Brain microvascular endothelial cell (primary cell): ENCODE data around the gene MEAF6.

Experiments used
- DNase-seq: peaks from one replicate; pipeline ENCODE4 v3.0.0-alpha.2; 2020
- H3K27ac ChIP-seq: fragments of 250-450 bp; sonication (Bioruptor Pico); 2 replicates; pipeline ENCODE4 v1.5.1; 2020; ENCODE audit warnings: mild to moderate bottlenecking, moderate library complexity
- H3K27me3 ChIP-seq: fragments of 250-450 bp; sonication (Bioruptor Pico); replicated peaks from 2 replicates; pipeline ENCODE4 v1.5.1; 2020; ENCODE audit warnings: mild to moderate bottlenecking
- H3K36me3 ChIP-seq: fragments of 250-450 bp; sonication (Bioruptor Pico); replicated peaks from 2 replicates; pipeline ENCODE4 v1.5.1; 2020; ENCODE audit warnings: mild to moderate bottlenecking
- H3K4me3 ChIP-seq: 2 replicates; pipeline ENCODE4 v1.5.1; 2011; ENCODE audit warnings: low read depth, mild to moderate bottlenecking, control low read depth, low read length, moderate library complexity
- CTCF ChIP-seq: IDR thresholded peaks from 2 replicates; pipeline ENCODE4 v1.5.1; 2011; ENCODE audit warnings: low read depth, mild to moderate bottlenecking, moderate library complexity, low read length, control low read depth, inconsistent platforms; ENCODE audit errors: missing control alignments
- in situ Hi-C: cut with HindIII; loops from 2 replicates; pipeline ENCODE4 v1.10.0; 2017; ENCODE audit warnings: low sequenced_read_pairs, low pct_ligation_motif_present

MEAF6 gene

GRCh38 chr1:37474046-37474696 is 40.4 kb downstream of the MEAF6 start, which contains the start of gene ZC3H12A:
Gene ZC3H12A (plus strand): TSS chr1:37474580. CDS start chr1:37475497, 917 bp downstream.
- H3K27ac ChIP-seq: peak within 1 kb of the TSS; percentile 93
- DNase-seq: peak; percentile 71
- H3K27me3 ChIP-seq: no peaks in the 10 kb centered on the region
- peaks cover 31% of the 10 kb centered on the region for H3K36me3 ChIP-seq
- no peak for TF ChIP-seq CTCF
- peak within 1 kb of the TSS; percentile 90 for H3K4me3 ChIP-seq
- in situ Hi-C loops: no loop called here

- H3K27ac ChIP-seq: no peak overlapping the region
- H3K4me3 ChIP-seq: peak overlapping the region; percentile 90
- peaks cover 27% of the 10 kb centered on the region for H3K36me3 ChIP-seq
- DNase-seq: no peak
- H3K27me3 ChIP-seq: no peaks in the 10 kb centered on the region
- TF ChIP-seq CTCF: peak; percentile 14
- in situ Hi-C loops: no loop called here
Observed at GRCh38 chr1:37473431-37474045, 41.0 kb downstream of the MEAF6 start.

GRCh38 chr1:37472994-37473393 is 41.6 kb downstream of the MEAF6 start:
- Histone ChIP-seq H3K4me3 (peak overlapping the region; percentile 90), H3K27me3 (no peaks in the 10 kb centered on the region), H3K36me3 (peaks cover 21% of the 10 kb centered on the region), H3K27ac (no peak overlapping the region)
- TF ChIP-seq CTCF: no peak
- DNase-seq: no peak
- in situ Hi-C loops: no loop called here

GRCh38 chr1:37472281-37472680 is 42.3 kb downstream of the MEAF6 start:
- Histone ChIP-seq H3K4me3 (no peak overlapping the region), H3K36me3 (peaks cover 14% of the 10 kb centered on the region), H3K27me3 (no peaks in the 10 kb centered on the region), H3K27ac (peak overlapping the region; percentile 90)
- DNase-seq: no peak
- no peak for TF ChIP-seq CTCF
- in situ Hi-C loops: no loop called here

GRCh38 chr1:37471345-37472231 is 43.0 kb downstream of the MEAF6 start:
- in situ Hi-C loops: no loop called here
- no peak for TF ChIP-seq CTCF
- peak; percentile 91 for DNase-seq
- Histone ChIP-seq H3K36me3 (peaks cover 8% of the 10 kb centered on the region), H3K27me3 (no peaks in the 10 kb centered on the region), H3K27ac (peak overlapping the region; percentile 90), H3K4me3 (peak overlapping the region; percentile 26)
